Right lobe of liver (tissue), 4 donors: Measurements from ENCODE around the gene FAM89A.

ENCODE experiments used
- POLR2A ChIP-seq: fragments of 450-650 bp; IDR thresholded peaks from one replicate; pipeline ENCODE4 v1.6.1; 2017; ENCODE audit warnings: antibody characterized with exemption, mild to moderate bottlenecking
- TF ChIP-seq, protein P1 (sequence below), 4 donors: fragments of 200-600 bp in 3 of 4; fragments of 450-650 bp in 1 of 4; IDR thresholded peaks; one replicate each; pipeline versions ENCODE4 v1.5.1 to v1.8.0; 2016 to 2022; ENCODE audit warnings: antibody characterized with exemption in 4 of 4, mild to moderate bottlenecking in 2 of 4
- donor health status: DM: no; HTN: no; CAD: no.
- donor health status: DM: no; HTN: no; CAD: no.
- donor health status: DM: no; HTN: yes; CAD: no.

DNA sequence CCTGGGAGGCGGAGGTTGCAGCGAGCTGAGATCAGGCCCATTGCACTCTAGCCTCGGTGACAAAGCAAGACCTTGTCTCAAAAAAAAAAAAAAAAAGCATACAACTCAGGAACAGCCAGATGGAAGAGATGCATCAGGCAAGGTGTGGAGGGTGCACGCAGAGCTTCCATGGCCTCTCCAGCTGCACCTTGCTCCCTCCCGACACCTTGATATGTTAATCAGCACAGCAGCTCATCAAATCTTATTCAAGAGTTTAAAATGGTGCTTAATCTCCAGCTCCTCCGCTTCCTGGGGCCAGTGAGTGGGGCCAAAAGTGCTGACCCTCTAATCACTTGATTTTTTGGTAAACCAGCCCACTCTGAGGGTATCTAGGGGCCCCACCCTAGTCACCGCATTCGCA is 29.3 kb upstream of the FAM89A start:
- TF ChIP-seq, protein P1, sequence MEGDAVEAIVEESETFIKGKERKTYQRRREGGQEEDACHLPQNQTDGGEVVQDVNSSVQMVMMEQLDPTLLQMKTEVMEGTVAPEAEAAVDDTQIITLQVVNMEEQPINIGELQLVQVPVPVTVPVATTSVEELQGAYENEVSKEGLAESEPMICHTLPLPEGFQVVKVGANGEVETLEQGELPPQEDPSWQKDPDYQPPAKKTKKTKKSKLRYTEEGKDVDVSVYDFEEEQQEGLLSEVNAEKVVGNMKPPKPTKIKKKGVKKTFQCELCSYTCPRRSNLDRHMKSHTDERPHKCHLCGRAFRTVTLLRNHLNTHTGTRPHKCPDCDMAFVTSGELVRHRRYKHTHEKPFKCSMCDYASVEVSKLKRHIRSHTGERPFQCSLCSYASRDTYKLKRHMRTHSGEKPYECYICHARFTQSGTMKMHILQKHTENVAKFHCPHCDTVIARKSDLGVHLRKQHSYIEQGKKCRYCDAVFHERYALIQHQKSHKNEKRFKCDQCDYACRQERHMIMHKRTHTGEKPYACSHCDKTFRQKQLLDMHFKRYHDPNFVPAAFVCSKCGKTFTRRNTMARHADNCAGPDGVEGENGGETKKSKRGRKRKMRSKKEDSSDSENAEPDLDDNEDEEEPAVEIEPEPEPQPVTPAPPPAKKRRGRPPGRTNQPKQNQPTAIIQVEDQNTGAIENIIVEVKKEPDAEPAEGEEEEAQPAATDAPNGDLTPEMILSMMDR (IDR thresholded peaks at IDR 0.05), result no peak
- no peak for TF ChIP-seq POLR2A
